NCI-H345 treated with DMSO at 0.1 percent for 48 hours (cell line): ENCODE results near the gene STOML1.
"Not testable (repeated sequence)": the region's sequence is repeated elsewhere in the genome, so short reads cannot be mapped to it uniquely, and the experiment has no call there.

Source experiments
- DNase-seq: peaks from one replicate; lab custom pipeline; 2025; ENCODE audit not compliant: unreplicated experiment; lab: John Stamatoyannopoulos, UW

STOML1 gene

GRCh38 chr15:73948982-73949381, 43.1 kb downstream of the STOML1 start:
- DNase-seq: no peak

GRCh38 chr15:73948396-73948795, 43.7 kb downstream of the STOML1 start:
- DNase-seq: no peak

- DNase-seq: no peak
Observed at GRCh38 chr15:73947651-73948050, 44.4 kb downstream of the STOML1 start.

- DNase-seq: no peak
Observed at GRCh38 chr15:73946795-73947370, 45.2 kb downstream of the STOML1 start.

GRCh38 chr15:73946046-73946721, 45.9 kb downstream of the STOML1 start:
- no peak for DNase-seq

- no peak for DNase-seq
Observed at GRCh38 chr15:73945130-73945508, 47.0 kb downstream of the STOML1 start.

- DNase-seq: no peak
Observed at GRCh38 chr15:73944161-73945129, 47.6 kb downstream of the STOML1 start.

- DNase-seq: no peak
Observed at GRCh38 chr15:73942751-73943270, 49.3 kb downstream of the STOML1 start.

- no peak for DNase-seq
Observed at GRCh38 chr15:73941871-73942635, 50.0 kb downstream of the STOML1 start.

- no peak for DNase-seq
Observed at GRCh38 chr15:73941449-73941848, 50.6 kb downstream of the STOML1 start.

- no peak for DNase-seq
Observed at GRCh38 chr15:73941044-73941443, 51.1 kb downstream of the STOML1 start.

- no peak for DNase-seq
Observed at GRCh38 chr15:73940061-73940981, 51.8 kb downstream of the STOML1 start.

GRCh38 chr15:73939138-73939537, 53.0 kb downstream of the STOML1 start:
- DNase-seq: no peak

GRCh38 chr15:73938516-73938915, 53.6 kb downstream of the STOML1 start:
- not testable (repeated sequence) for DNase-seq

GRCh38 chr15:73937726-73938125, 54.4 kb downstream of the STOML1 start:
- DNase-seq: no peak

GRCh38 chr15:73937296-73937695, 54.8 kb downstream of the STOML1 start:
- no peak for DNase-seq

- no peak for DNase-seq
Observed at GRCh38 chr15:73936588-73937290, 55.4 kb downstream of the STOML1 start.

GRCh38 chr15:73936181-73936580, 55.9 kb downstream of the STOML1 start:
- DNase-seq: no peak

- DNase-seq: no peak
Observed at GRCh38 chr15:73935547-73935946, 56.5 kb downstream of the STOML1 start.
